HepG2 (cell line): ENCODE measurements around the gene DNAJC24. TPM values are rescaled to one million over a fixed set of nuclear protein-coding genes. Genes with fewer than 3 reads are reported as not detected.

Experiments used
- ATAC-seq: fragments of 200-7000 bp; cut with Tn5 transposase; 3 replicates; pipeline ENCODE4 v1.9.1; 2020; ENCODE audit warnings: mild to moderate bottlenecking, moderate library complexity
- BruUV-seq: library from RNA; stranded (reverse); fragments of 400-500 nt; replicated peaks from 2 replicates; lab custom pipeline; 2021; lab: Mats Ljungman, UMichigan
- CTCF ChIA-PET: fragments of 300-600 bp; formaldehyde crosslinking; extraction: SDS; loops from one replicate; lab custom pipeline; 2021; ENCODE audit warnings: low total read pairs, inconsistent platforms, low intra/inter-chr PET ratio; lab: Yijun Ruan, JAX
- POLR2A ChIA-PET: fragments of 350-600 bp; sonication (Branson Sonifier 250); formaldehyde crosslinking; loops from one replicate; lab custom pipeline; 2020; ENCODE audit warnings: antibody characterized with exemption, inconsistent platforms; lab: Yijun Ruan, JAX
- DNase-seq: peaks from one replicate; pipeline ENCODE4 v3.0.0-alpha.2; 2015; ENCODE audit warnings: low spot score
- FAIRE-seq: peaks from 3 replicates; lab custom pipeline; 2011; peaks lifted over from hg19 to GRCh38; lab: Jason Lieb, UNC
- H2AFZ ChIP-seq: one replicate; pipeline ENCODE4 v1.6.1; 2011; ENCODE audit warnings: low read length, inconsistent platforms
- H3K27ac ChIP-seq: fragments of 300-600 bp; 3 replicates; pipeline ENCODE4 v1.8.0; 2011; ENCODE audit warnings: mixed run types, mild to moderate bottlenecking, mixed read lengths, low read length, inconsistent platforms; ENCODE audit not compliant: insufficient read depth; ENCODE audit errors: extremely low read length
- H3K27me3 ChIP-seq, 2 experiments: fragments of 200-600 bp in 1 of 2; 2 replicates in 1 of 2; 3 replicates in 1 of 2; pipeline versions ENCODE4 v1.6.0 to v1.8.0; 2011; ENCODE audit warnings: low read length in 2 of 2, mild to moderate bottlenecking in 2 of 2, moderate library complexity in 2 of 2, inconsistent platforms in 1 of 2; ENCODE audit not compliant: insufficient read depth in 2 of 2, control insufficient read depth in 1 of 2
- H3K36me3 ChIP-seq, 2 experiments: fragments of 200-600 bp in 1 of 2; replicated peaks in 1 of 2; 2 replicates in 1 of 2; 3 replicates in 1 of 2; pipeline versions ENCODE4 v1.5.1 to v1.8.0; 2011; ENCODE audit warnings: low read length in 2 of 2, inconsistent platforms in 1 of 2; ENCODE audit not compliant: insufficient read depth in 2 of 2, control insufficient read depth in 1 of 2
- H3K4me1 ChIP-seq: 2 replicates; pipeline ENCODE4 v1.5.1; 2012; ENCODE audit warnings: low read length, inconsistent platforms; ENCODE audit not compliant: insufficient read depth
- H3K4me2 ChIP-seq: 2 replicates; pipeline ENCODE4 v1.6.0; 2011; ENCODE audit warnings: low read depth, low read length, inconsistent platforms
- H3K4me3 ChIP-seq, 3 experiments: fragments of 200-600 bp in 1 of 3; sonication (generic), shearing (Covaris generic) in 1 of 3; replicated peaks in 1 of 3; 2 replicates each; pipeline ENCODE4 v1.5.1; 2011 to 2016; ENCODE audit warnings: low read length in 3 of 3, inconsistent platforms in 2 of 3, low read depth in 2 of 3, mild to moderate bottlenecking in 2 of 3, control low read depth in 1 of 3, mixed read lengths in 1 of 3; ENCODE audit not compliant: insufficient read depth in 1 of 3
- H3K79me2 ChIP-seq: one replicate; pipeline ENCODE4 v1.6.1; 2011; ENCODE audit warnings: low read length, inconsistent platforms; ENCODE audit not compliant: insufficient read depth
- H3K9ac ChIP-seq: 2 replicates; pipeline ENCODE4 v1.6.0; 2011; ENCODE audit warnings: mild to moderate bottlenecking, low read depth, low read length, inconsistent platforms; ENCODE audit not compliant: insufficient read depth
- H3K9me3 ChIP-seq: 2 replicates; pipeline ENCODE4 v1.5.1; 2012; ENCODE audit warnings: mild to moderate bottlenecking, low read length
- H4K20me1 ChIP-seq: 2 replicates; pipeline ENCODE4 v1.6.0; 2011; ENCODE audit warnings: inconsistent platforms, mild to moderate bottlenecking, low read length, moderate library complexity; ENCODE audit not compliant: insufficient read depth
- ARHGAP35 ChIP-seq: sonication (generic); formaldehyde crosslinking; IDR thresholded peaks from 2 replicates; pipeline ENCODE4 v1.9.0; 2022; ENCODE audit warnings: mild to moderate bottlenecking, inconsistent platforms, moderate library complexity, missing genetic modification reagents, borderline replicate concordance
- ATF7 ChIP-seq, 2 experiments: fragments of 450-650 bp in 1 of 2; sonication (generic) in 1 of 2; formaldehyde crosslinking in 1 of 2; IDR thresholded peaks; 2 replicates each; pipeline versions ENCODE4 v1.4.0 to v1.6.1; 2016 to 2020; ENCODE audit warnings: antibody characterized with exemption in 1 of 2, mild to moderate bottlenecking in 1 of 2, missing genetic modification reagents in 1 of 2
- CENPX ChIP-seq: sonication (generic); formaldehyde crosslinking; IDR thresholded peaks from 2 replicates; pipeline ENCODE4 v1.9.0; 2021; ENCODE audit warnings: mild to moderate bottlenecking, missing genetic modification reagents, moderate library complexity
- FUBP1 ChIP-seq: sonication (generic); formaldehyde crosslinking; IDR thresholded peaks from 2 replicates; pipeline ENCODE4 v1.5.1; 2020; ENCODE audit warnings: missing genetic modification reagents, mild to moderate bottlenecking, borderline replicate concordance
- MLXIP ChIP-seq: sonication (generic); formaldehyde crosslinking; IDR thresholded peaks from 2 replicates; pipeline ENCODE4 v1.9.0; 2021; ENCODE audit warnings: missing genetic modification reagents, borderline replicate concordance
- XRCC5 ChIP-seq: fragments of 200-400 bp; formaldehyde crosslinking; optimal IDR thresholded peaks from 2 replicates; pipeline ENCODE3; 2017; ENCODE audit warnings: mild to moderate bottlenecking, low read length
- YEATS2 ChIP-seq: sonication (generic); formaldehyde crosslinking; IDR thresholded peaks from 2 replicates; pipeline ENCODE4 v1.4.0; 2020; ENCODE audit warnings: missing genetic modification reagents, borderline replicate concordance
- ZBTB26 ChIP-seq: IDR thresholded peaks from 2 replicates; pipeline ENCODE4 v1.6.1; 2016; ENCODE audit warnings: missing compliant biosample characterization, missing genetic modification reagents, borderline replicate concordance
- ZBTB42 ChIP-seq: sonication (generic); formaldehyde crosslinking; IDR thresholded peaks from 2 replicates; pipeline ENCODE4 v1.5.0; 2020; ENCODE audit warnings: mild to moderate bottlenecking, missing genetic modification reagents
- ZFYVE20 ChIP-seq: sonication (generic); formaldehyde crosslinking; IDR thresholded peaks from 2 replicates; pipeline ENCODE4 v1.8.0; 2023; ENCODE audit warnings: low read depth, mild to moderate bottlenecking, moderate library complexity, missing genetic modification reagents, borderline replicate concordance
- ZMAT5 ChIP-seq: sonication (generic); formaldehyde crosslinking; IDR thresholded peaks from 2 replicates; pipeline ENCODE4 v1.5.0; 2020; ENCODE audit warnings: mild to moderate bottlenecking, low read depth, missing genetic modification reagents, borderline replicate concordance
- ZNF331 ChIP-seq: sonication (generic); formaldehyde crosslinking; IDR thresholded peaks from 2 replicates; pipeline ENCODE4 v1.4.0; 2020; ENCODE audit warnings: missing genetic modification reagents
- ZNF468 ChIP-seq: sonication (generic); formaldehyde crosslinking; IDR thresholded peaks from 2 replicates; pipeline ENCODE4 v1.8.0; 2022; ENCODE audit warnings: mild to moderate bottlenecking, moderate library complexity, missing genetic modification reagents
- ZNF589 ChIP-seq: sonication (generic); formaldehyde crosslinking; conservative IDR thresholded peaks from 2 replicates; pipeline ENCODE4 v1.8.0; 2022; ENCODE audit warnings: mild to moderate bottlenecking, moderate library complexity, missing genetic modification reagents
- ZNF777 ChIP-seq: sonication (generic); formaldehyde crosslinking; IDR thresholded peaks from 2 replicates; pipeline ENCODE4 v1.4.0; 2020; ENCODE audit warnings: missing genetic modification reagents
- WGBS: methylation state at CpG from one replicate; pipeline ENCODE4 v1.1.6; 2017; ENCODE audit warnings: low lambda C conversion rate; 5-methylcytosine and 5-hydroxymethylcytosine counted together
- in situ Hi-C: cut with HindIII; loops from 2 replicates; pipeline ENCODE4 v1.10.0; 2017; ENCODE audit warnings: low pct_unique_long_range_greater_than_20kb; ENCODE audit not compliant: extremely low pct_ligation_motif_present
- intact Hi-C: fragments of 100-400 bp; cut with micrococcal nuclease; formaldehyde crosslinking; loops from one replicate; pipeline ENCODE4 v1.10.0; 2022; ENCODE audit not compliant: unreplicated experiment
- polyA plus RNA-seq, 8 experiments: library from polyadenylated mRNA; depleted of rRNA in 3 of 8; stranded (reverse) in 7 of 8; unstranded in 1 of 8; fragments of >200 nt; fragmentation: Illumina TruSeq in 4 of 8; extraction: Trizol in 4 of 8; gene quantifications; 2 replicates each; pipeline versions ENCODE4 v1.2.1 to v1.2.3, GENCODE V29; 2011 to 2016; ENCODE audit warnings: low read depth in 4 of 8, missing spikeins in 1 of 8, mixed read lengths in 1 of 8; ENCODE audit not compliant: insufficient read depth in 1 of 8
- total RNA-seq, 5 experiments: library from RNA; depleted of rRNA; stranded (reverse); fragments of >200 nt; fragmentation: Illumina TruSeq; extraction: Trizol; gene quantifications; 2 replicates each; pipeline ENCODE4 v1.2.3, GENCODE V29; 2016; ENCODE audit warnings: low read depth in 1 of 5

Gene DNAJC24
- total and polyA plus RNA-seq, 2 of the 13 experiments (the other 11 are each of a cell fraction or from before 2014, with no cell fraction given) = 10.5 to 13.7 TPM

- H3K27ac ChIP-seq = no peak overlapping the region
- no peaks in the 10 kb centered on the region for H4K20me1 ChIP-seq
- FAIRE-seq = no peak
- H3K9me3 ChIP-seq = no peaks in the 10 kb centered on the region
- H2AFZ ChIP-seq = no peak overlapping the region
- POLR2A ChIA-PET = no interaction called here
- no peak for ATAC-seq
- H3K4me1 ChIP-seq = no peaks in the 10 kb centered on the region
- intact Hi-C loops = no loop called here
- no peak overlapping the region for H3K9ac ChIP-seq
- TF ChIP-seq FUBP1 (CRISPR knock-in tag) (no peak), XRCC5 (no peak), ATF7 (IDR thresholded peaks at IDR 0.05) (no peak), ATF7 (CRISPR knock-in tag; IDR thresholded peaks at IDR 0.05) (no peak), ZBTB42 (CRISPR knock-in tag) (no peak), ZFYVE20 (CRISPR knock-in tag) (no peak), ZNF331 (CRISPR knock-in tag) (no peak), ZNF468 (CRISPR knock-in tag) (no peak), ARHGAP35 (CRISPR knock-in tag) (no peak), ZNF589 (CRISPR knock-in tag) (no peak), YEATS2 (CRISPR knock-in tag) (no peak), ZNF777 (CRISPR knock-in tag) (no peak), ZMAT5 (CRISPR knock-in tag) (no peak), ZBTB26 (no peak), CENPX (CRISPR knock-in tag) (no peak), MLXIP (CRISPR knock-in tag) (no peak)
- 98% methylated on average over 3 of the region's 3 CpGs for WGBS
- CTCF ChIA-PET = no interaction called here
- no peak overlapping the region for H3K4me2 ChIP-seq
- no TSS peak for BruUV-seq
- no peaks in the 10 kb centered on the region for H3K27me3 ChIP-seq
- DNase-seq = no peak
- H3K79me2 ChIP-seq = no peaks in the 10 kb centered on the region
- H3K4me3 ChIP-seq = no peak overlapping the region
- in situ Hi-C loops = no loop called here
- H3K36me3 ChIP-seq = peaks cover 2 to 5% of the 10 kb centered on the region in 2 experiments; a peak in 2 of 5 replicates
These were observed 74.1 kb downstream of the DNAJC24 start for GRCh38 chr11:31443802-31444201.
